HuH-7 (cell line): ENCODE data around the gene ACTR6.
A peak's percentile ranks its signal among the peaks of the same experiment; 100 is the strongest.
"Not testable (repeated sequence)": the region's sequence is repeated elsewhere in the genome, so short reads cannot be mapped to it uniquely, and the experiment has no call there.

Experiments used
- DNase-seq: peaks from one replicate; pipeline ENCODE4 v3.0.0; 2011; ENCODE audit warnings: low spot score

The ACTR6 gene

DNA sequence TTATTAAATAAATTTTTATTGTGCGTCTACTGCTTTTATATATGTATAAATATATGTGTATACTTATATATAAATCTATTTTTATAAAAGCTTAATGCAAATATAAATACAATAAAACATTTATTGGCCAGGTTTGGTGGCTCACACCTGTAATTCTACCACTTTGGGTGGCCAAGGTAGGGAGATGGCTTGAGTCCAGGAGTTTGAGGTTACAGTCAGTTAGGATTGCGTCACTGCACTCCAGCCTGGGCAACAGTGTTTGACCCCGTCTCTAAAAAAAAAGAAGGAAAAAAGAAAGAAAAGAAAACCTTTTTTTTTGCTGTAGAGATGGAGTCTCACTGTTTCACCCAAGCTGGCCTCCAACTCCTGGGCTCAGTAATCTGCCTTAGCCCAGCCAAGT is 20.9 kb downstream of the ACTR6 start:
- DNase-seq: no peak

DNA sequence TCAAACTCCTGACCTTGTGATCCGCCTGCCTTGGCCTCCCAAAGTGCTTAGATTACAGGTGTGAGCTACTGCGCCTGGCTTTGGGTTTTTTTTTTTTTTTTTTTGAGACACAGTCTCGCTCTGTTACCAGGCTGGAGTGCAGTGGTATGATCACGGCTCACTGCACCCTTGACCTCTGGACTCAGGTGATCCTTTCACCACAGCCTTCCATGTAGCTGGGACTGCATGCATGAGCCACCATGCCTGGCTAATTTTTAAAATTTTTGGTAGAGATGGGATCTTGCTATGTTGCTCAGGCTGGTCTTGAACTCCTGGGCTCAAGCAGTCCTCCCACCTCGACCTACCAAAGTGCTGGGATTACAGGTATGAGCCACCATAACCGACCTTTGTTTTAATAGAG is 21.6 kb downstream of the ACTR6 start:
- DNase-seq: not testable (repeated sequence)

DNA sequence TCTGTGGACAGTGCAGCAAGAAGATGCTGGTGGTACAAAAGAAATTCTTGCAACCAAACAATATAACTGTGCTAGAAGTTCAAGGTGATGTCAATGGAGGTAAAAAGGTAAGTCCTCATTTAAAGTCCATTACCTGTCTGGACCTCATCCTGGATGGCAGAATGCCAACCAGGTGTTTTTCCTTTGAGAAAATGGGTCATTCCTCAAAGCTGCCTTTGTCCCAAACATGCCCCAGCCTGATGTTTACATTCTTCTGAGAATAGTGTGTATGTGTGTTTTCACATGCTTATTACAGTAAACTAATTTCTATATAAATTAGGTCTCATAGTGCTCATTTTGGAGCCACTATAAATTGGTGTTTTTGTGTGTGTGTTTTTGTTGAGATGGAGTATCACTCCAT is 24.9 kb downstream of the ACTR6 start:
- no peak for DNase-seq

DNA sequence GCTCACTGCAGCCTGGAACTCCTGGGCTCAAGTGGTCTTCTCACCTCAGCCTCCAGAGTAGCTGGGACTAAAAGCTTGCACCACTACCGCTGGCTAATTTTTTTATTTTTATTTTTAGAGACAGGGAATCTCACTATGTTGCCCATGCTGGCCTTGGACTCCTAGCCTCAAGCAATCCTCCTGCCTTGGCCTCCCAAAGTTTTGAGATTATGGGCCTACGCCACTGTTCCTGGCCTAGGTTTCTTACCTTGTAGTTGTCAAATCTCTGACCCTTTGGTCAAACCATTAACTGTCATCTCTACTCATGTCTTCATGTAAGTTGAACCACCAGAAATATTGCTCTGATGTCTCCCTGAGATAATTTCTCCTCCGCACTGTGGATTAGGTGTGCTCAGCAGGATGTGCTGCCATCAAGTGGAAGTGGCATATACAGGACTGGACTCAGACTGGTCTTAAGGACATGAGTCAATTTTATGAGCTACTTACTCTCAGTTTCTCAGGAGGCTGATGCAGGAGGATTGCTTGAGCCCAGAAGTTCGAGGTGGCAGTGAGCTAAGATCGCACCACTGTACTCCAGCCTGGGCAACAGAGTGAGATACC is 28.5 kb downstream of the ACTR6 start:
- DNase-seq: no peak

GRCh38 chr12:100229876-100230275 is 29.3 kb downstream of the ACTR6 start:
- no peak for DNase-seq

- DNase-seq: not testable (repeated sequence)
Measured at GRCh38 chr12:100231873-100232272, 31.3 kb downstream of the ACTR6 start.

GRCh38 chr12:100234166-100234565 is 33.6 kb downstream of the ACTR6 start:
- no peak for DNase-seq

DNA sequence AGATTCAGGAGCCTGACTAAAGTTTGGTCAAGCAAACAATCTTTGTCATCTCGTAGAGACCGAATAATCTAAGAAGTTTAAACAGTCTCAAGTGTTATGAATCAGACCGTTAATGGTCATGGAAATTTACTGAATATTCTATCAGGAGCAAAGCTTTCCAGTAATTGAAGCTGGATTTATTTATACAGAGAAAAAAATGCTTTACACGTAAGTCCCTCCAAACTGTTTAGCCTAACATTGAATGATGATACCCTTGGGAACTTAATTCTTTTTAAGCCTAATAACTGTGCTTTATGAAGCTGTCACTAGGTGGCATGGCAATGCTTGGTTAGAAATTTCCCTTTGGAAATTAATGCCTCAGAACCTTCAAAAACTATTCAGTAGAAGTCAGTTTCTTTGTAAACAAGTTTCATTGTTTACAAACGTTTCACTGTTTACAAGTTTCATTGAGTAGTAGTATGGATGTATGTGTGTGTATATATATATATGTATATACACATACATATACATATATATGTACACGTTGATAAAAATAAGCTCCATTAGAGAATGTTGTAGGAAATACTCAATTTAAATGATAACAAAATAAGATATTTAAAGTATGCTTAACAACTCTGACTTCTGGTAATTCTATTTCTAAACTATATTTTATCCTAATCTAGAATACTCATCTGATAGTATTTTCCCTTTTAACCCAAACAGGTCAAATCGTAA is 34.1 kb downstream of the ACTR6 start:
- peak; percentile 20 for DNase-seq

GRCh38 chr12:100238801-100239200 is 38.2 kb downstream of the ACTR6 start:
- no peak for DNase-seq

DNA sequence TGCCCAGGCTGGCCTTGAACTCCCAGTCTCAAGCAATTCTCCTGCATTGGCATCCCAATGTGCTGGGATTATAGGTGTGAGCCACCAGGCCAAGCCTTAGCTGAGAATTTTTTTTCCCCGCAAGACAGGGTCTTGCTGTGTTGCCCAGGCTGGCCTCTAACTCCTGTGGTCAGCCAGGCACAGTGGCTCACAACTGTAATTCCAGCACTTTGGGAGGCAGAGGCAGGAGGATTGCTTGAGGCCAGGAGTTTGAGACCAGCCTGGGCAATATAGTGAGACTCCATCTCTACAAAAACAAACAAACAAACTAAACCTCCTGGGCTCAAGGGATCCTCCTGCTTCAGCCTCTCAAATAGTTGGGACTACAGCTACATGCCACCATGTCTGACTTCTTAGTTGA is 39.0 kb downstream of the ACTR6 start:
- DNase-seq: no peak

DNA sequence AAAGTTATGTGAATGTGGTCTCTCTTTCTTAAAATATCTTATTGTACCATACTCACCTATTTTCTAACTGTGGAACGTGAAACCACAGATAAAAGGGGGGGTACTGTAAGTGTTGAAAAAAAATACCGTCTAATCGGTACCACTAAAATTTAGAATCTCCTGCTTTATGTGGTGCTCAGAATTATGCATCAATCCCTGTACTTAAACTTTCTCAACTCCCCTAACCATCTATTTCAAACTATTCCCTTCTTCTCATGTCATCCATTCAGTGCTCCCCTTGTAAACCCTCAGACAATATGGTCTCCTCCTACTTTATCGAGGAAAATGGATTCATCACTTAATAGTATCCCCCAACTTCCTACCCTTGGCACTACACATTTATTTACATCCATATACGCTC is 42.5 kb downstream of the ACTR6 start:
- DNase-seq: no peak

GRCh38 chr12:100247765-100248164 is 47.1 kb downstream of the ACTR6 start:
- no peak for DNase-seq

DNA sequence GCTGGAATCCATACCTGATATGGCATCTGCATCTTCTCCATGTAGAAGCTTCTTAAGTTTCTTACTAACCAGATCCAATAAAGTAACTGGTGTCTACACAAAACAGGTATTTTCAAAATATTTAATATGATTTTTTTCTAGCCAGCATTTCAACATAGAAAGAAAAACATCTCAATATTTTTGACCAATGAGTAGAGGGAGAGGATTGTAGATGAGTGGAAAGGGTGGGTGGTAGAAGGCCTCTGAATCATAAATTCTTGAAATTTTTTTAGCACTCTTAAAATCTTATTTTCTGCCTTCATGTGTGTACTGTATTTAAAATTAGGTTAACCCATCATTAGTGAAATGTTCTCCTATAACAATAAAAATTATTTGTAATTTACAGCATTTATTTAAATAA is 48.3 kb downstream of the ACTR6 start:
- no peak for DNase-seq

GRCh38 chr12:100249941-100250340 is 49.3 kb downstream of the ACTR6 start:
- no peak for DNase-seq

DNA sequence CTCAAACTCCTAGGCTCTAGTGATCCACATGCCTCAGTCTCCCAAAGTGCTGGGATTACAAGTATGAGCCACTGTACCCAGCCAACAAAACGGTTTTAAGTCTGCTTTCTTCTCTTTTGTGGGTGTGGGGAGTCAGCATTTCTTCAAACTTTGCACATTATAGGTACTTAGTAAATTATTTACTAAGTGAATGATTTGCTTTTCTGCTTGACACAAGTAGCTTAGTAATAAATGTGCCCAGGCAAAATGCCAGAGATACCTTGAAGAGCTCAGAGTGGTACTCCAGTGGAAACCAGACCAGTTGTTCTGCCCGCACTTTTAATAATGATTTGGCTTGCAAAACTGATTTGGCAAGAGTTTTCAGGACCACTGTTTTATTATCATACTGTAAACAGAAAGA is 51.3 kb downstream of the ACTR6 start:
- peak; percentile 33 for DNase-seq

GRCh38 chr12:100253437-100253836 is 52.8 kb downstream of the ACTR6 start:
- no peak for DNase-seq

- no peak for DNase-seq
Measured at GRCh38 chr12:100254876-100255275, 54.3 kb downstream of the ACTR6 start.

GRCh38 chr12:100258127-100258526 is 57.5 kb downstream of the ACTR6 start:
- no peak for DNase-seq

DNA sequence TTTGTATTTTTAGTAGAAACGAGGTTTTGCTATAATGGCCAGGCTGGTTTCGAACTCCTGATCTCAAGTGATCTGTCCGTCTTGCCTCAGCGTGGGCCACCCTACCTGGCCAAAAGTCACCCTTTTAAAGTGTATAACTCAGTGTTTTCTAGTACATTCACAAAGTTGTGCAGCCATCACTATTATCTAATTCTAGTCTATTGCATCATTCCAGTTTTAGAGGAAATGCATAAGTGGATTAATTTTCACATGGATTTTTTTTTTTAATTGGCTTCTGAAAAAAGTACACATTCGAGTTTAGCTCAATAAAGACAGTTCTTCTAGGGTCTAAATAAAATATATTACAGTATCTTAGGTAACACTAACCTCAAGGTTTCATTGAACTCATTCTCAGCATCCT is 62.5 kb downstream of the ACTR6 start:
- no peak for DNase-seq

GRCh38 chr12:100265107-100265506 is 64.5 kb downstream of the ACTR6 start:
- not testable (repeated sequence) for DNase-seq

DNA sequence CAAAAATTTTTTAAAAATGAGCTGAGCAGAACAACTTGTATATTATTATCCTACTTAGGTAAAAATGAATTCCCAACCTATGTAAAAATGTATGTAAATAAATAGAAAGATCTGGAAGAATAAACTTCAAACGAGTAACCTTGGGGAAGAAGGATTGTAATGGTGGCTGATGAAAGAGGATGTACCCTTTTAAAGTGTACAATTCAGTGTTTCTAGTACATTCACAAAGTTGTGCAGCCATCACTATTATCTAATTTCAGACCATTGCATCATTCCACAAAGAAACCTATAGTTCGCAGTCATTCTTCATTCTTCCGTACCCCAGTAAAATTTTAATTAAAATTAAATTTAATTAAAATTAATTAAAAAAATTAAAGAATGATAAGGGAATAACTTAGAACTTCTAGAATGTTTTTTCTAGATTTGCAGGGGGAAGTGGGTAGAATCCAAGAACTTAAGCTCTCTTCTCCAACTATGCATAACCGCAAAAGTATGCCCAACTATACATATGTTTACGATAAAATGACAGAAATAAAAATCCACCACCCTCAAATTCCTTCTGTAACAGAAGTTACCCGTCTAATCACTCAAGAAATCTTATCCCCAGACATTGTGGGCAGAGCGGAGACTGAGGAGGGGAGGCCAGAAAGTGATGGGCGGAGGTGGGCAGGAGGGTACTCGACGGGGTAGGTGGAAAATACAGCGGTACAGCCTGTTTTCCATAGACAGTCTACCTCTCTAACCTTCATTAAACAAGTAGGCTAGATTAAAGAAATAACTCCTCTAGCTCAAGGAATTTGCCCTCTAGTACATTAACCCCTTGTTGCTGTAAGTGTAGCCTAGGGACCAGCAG is 65.3 kb downstream of the ACTR6 start:
- DNase-seq: no peak

GRCh38 chr12:100266585-100266834 is 65.9 kb downstream of the ACTR6 start:
- peak; percentile 79 for DNase-seq

DNA sequence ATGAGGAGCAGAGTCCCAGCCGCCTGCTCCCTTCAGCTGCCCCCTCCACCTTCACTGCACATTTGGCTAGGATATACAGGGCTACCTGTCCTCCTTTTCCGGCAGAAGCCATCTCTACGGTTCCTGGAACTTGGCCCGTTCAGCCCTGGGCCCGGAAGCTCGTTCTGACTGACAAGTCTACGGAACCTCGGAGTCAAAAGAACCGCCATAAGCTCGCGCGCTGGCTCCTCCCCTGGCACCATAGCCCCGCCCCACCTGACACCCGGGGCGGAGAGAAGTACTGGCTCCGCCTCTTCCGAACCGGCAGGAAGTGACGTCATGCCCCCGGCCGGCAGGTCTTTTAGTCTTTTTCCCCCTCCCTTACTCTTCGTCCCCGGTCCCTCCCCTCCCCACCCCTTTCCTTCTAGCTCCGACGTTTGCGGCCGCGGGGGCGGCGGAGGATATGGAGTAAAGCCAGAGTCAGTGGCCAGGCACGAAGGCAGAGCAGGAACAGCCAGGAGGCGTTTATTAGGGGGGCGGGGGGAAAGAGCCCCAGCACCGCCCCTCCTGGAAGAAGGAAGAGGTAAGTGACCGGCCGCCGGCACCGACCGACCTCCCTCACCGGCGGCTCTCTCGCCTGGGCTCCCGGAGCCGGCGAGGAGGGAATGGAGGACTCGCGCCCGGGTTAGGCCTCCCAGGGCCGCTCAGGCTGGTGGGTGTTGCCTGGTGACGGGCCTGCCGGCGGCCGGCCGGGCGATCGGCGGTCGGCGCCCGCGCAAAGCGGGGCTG is 66.4 kb downstream of the ACTR6 start, which contains the start of the genes DEPDC4 and SCYL2:
DEPDC4 (minus strand) TSS at position 245 of the 768 bp plus-strand sequence; CDS start at position 242, 3 bp downstream.
SCYL2 (plus strand) TSS at position 343 of the 768 bp plus-strand sequence. CDS start 15,794 bp downstream, outside the sequence.
- DNase-seq: peak; percentile 78
